K562 (cell line): ENCODE data around the gene RSBN1L. TPM values are rescaled to one million over a fixed set of nuclear protein-coding genes. Genes with fewer than 3 reads are reported as not detected.

Experiments used
- ATAC-seq: fragments of 200-7000 bp; cut with Tn5 transposase; 3 replicates; pipeline ENCODE4 v1.9.1; 2020; ENCODE audit warnings: moderate library complexity
- BruUV-seq: library from RNA; stranded (reverse); fragments of 400-500 nt; replicated peaks from 2 replicates; lab custom pipeline; 2021; lab: Mats Ljungman, UMichigan
- CTCF ChIA-PET: fragments of 300-600 bp; formaldehyde crosslinking; extraction: SDS; loops from one replicate; lab custom pipeline; 2021; ENCODE audit warnings: low intra/inter-chr PET ratio; lab: Yijun Ruan, JAX
- POLR2A ChIA-PET: fragments of 300-600, 350-650 bp; sonication (Branson Sonifier 250); formaldehyde crosslinking; extraction: SDS; loops from one replicate; lab custom pipeline; 2021; ENCODE audit warnings: antibody characterized with exemption, inconsistent platforms; lab: Yijun Ruan, JAX
- DNase-seq, 4 experiments: peaks; one replicate each; pipeline versions ENCODE4 v3.0.0 to v3.0.0-alpha.2; 2011 to 2018; ENCODE audit warnings: low spot score in 3 of 4, mixed read lengths in 3 of 4; ENCODE audit errors: extremely low read depth in 1 of 4
- FAIRE-seq: peaks from 2 replicates; lab custom pipeline; 2011; peaks lifted over from hg19 to GRCh38; lab: Jason Lieb, UNC
- H2AFZ ChIP-seq: 2 replicates; pipeline ENCODE4 v1.6.0; 2011; ENCODE audit warnings: low read depth, low read length, control low read depth, inconsistent platforms
- H3K27ac ChIP-seq: fragments of 200-600 bp; 3 replicates; pipeline ENCODE4 v1.8.0; 2011; ENCODE audit warnings: low read depth, mild to moderate bottlenecking, control low read depth, inconsistent platforms, low read length, moderate library complexity, mixed read lengths; ENCODE audit errors: extremely low read depth
- H3K27me3 ChIP-seq, 2 experiments: fragments of 300-600 bp in 1 of 2; 2 replicates in 1 of 2; 3 replicates in 1 of 2; pipeline versions ENCODE4 v1.6.0 to v1.8.0; 2011; ENCODE audit warnings: inconsistent platforms in 2 of 2, low read length in 2 of 2, mild to moderate bottlenecking in 1 of 2, mixed read lengths in 1 of 2, moderate library complexity in 1 of 2; ENCODE audit not compliant: control insufficient read depth in 2 of 2, insufficient read depth in 2 of 2
- H3K36me3 ChIP-seq: fragments of 300-600 bp; 3 replicates; pipeline ENCODE4 v1.8.0; 2011; ENCODE audit warnings: mild to moderate bottlenecking, low read length, inconsistent platforms; ENCODE audit not compliant: control insufficient read depth, insufficient read depth
- H3K4me1 ChIP-seq, 2 experiments: fragments of 200-600 bp in 1 of 2; replicated peaks in 1 of 2; 2 replicates in 1 of 2; 3 replicates in 1 of 2; pipeline versions ENCODE4 v1.5.1 to v1.8.0; 2011; ENCODE audit warnings: inconsistent platforms in 2 of 2, low read length in 2 of 2, mild to moderate bottlenecking in 1 of 2, mixed read lengths in 1 of 2, moderate library complexity in 1 of 2; ENCODE audit not compliant: control insufficient read depth in 2 of 2, insufficient read depth in 2 of 2
- H3K4me2 ChIP-seq: 2 replicates; pipeline ENCODE4 v1.6.1; 2011; ENCODE audit warnings: low read length, control low read depth, inconsistent platforms, mixed read lengths; ENCODE audit not compliant: insufficient read depth
- H3K4me3 ChIP-seq: fragments of 200-600 bp; sonication (generic), shearing (Covaris generic); 2 replicates; pipeline ENCODE4 v1.5.1; 2016; ENCODE audit warnings: control low read depth, inconsistent platforms
- H3K79me2 ChIP-seq: fragments of 200-600 bp; 3 replicates; pipeline ENCODE4 v1.8.0; 2011; ENCODE audit warnings: low read length, inconsistent platforms; ENCODE audit not compliant: control insufficient read depth, insufficient read depth
- H3K9ac ChIP-seq, 2 experiments: 2 replicates each; pipeline versions ENCODE4 v1.6.0 to v1.6.1; 2011; ENCODE audit warnings: low read depth in 2 of 2, low read length in 2 of 2, control low read depth in 1 of 2, inconsistent platforms in 1 of 2, mild to moderate bottlenecking in 1 of 2, mixed read lengths in 1 of 2; ENCODE audit not compliant: insufficient read depth in 1 of 2
- H3K9me1 ChIP-seq: one replicate; pipeline ENCODE4 v1.6.0; 2011; ENCODE audit warnings: inconsistent platforms, mild to moderate bottlenecking, low read length, moderate library complexity; ENCODE audit not compliant: control insufficient read depth, insufficient read depth
- H3K9me3 ChIP-seq: replicated peaks from 2 replicates; pipeline ENCODE4 v1.5.1; 2011; ENCODE audit warnings: low read depth, low read length, inconsistent platforms; ENCODE audit not compliant: control insufficient read depth, insufficient read depth
- H4K20me1 ChIP-seq: replicated peaks from 2 replicates; pipeline ENCODE4 v1.6.1; 2011; ENCODE audit warnings: low read length, inconsistent platforms, mixed read lengths; ENCODE audit not compliant: control insufficient read depth, insufficient read depth
- CBX5 ChIP-seq: IDR thresholded peaks from 2 replicates; pipeline ENCODE4 v1.6.1; 2014; ENCODE audit warnings: low read depth, borderline replicate concordance
- COPS2 ChIP-seq: fragments of 450-650 bp; conservative IDR thresholded peaks from 2 replicates; pipeline ENCODE4 v1.6.1; 2016; ENCODE audit warnings: mild to moderate bottlenecking, moderate library complexity
- FOXK2 ChIP-seq, 2 experiments: fragments of 450-650 bp; IDR thresholded peaks in 1 of 2; conservative IDR thresholded peaks in 1 of 2; 2 replicates each; pipeline ENCODE4 v1.6.1; 2016; ENCODE audit warnings: low read depth in 2 of 2, mild to moderate bottlenecking in 1 of 2
- FOXO4 ChIP-seq: fragments of 450-650 bp; formaldehyde crosslinking; IDR thresholded peaks from 2 replicates; pipeline ENCODE4 v1.4.0; 2020; ENCODE audit warnings: mild to moderate bottlenecking, moderate library complexity
- KLF16 ChIP-seq: IDR thresholded peaks from 2 replicates; pipeline ENCODE4 v1.6.1; 2016; ENCODE audit warnings: antibody characterized with exemption
- MYC ChIP-seq, 2 experiments: fragments of 250-450 bp in 1 of 2; sonication (Bioruptor Pico) in 1 of 2; IDR thresholded peaks; 2 replicates each; pipeline versions ENCODE4 v1.5.1 to v1.6.1; 2012 to 2021; ENCODE audit warnings: low read depth in 2 of 2, borderline replicate concordance in 1 of 2, improper control_type of control experiment in 1 of 2, low read length in 1 of 2, mild to moderate bottlenecking in 1 of 2, moderate library complexity in 1 of 2
- NFATC3 ChIP-seq: fragments of 450-650 bp; IDR thresholded peaks from 2 replicates; pipeline ENCODE4 v1.6.1; 2017; ENCODE audit warnings: mild to moderate bottlenecking
- PHTF2 ChIP-seq: fragments of 250-450 bp; sonication (Bioruptor Pico); IDR thresholded peaks from 2 replicates; pipeline ENCODE4 v1.5.0; 2021; ENCODE audit warnings: mild to moderate bottlenecking
- POLR2AphosphoS2 ChIP-seq: IDR thresholded peaks from 2 replicates; pipeline ENCODE4 v1.6.1; 2012; ENCODE audit warnings: low read length, improper control_type of control experiment
- SMARCB1 ChIP-seq: IDR thresholded peaks from 2 replicates; pipeline ENCODE4 v1.6.1; 2011; ENCODE audit warnings: improper control_type of control experiment, low read depth; ENCODE audit not compliant: insufficient read length
- SMARCC2 ChIP-seq: fragments of 450-650 bp; IDR thresholded peaks from 2 replicates; pipeline ENCODE4 v1.6.1; 2017; ENCODE audit warnings: antibody characterized with exemption, moderate library complexity, mild to moderate bottlenecking, low read depth
- TAF7 ChIP-seq: fragments of 450-650 bp; IDR thresholded peaks from 2 replicates; pipeline ENCODE4 v1.6.1; 2016; ENCODE audit warnings: missing genetic modification characterization, missing compliant biosample characterization
- ZBTB17 ChIP-seq: fragments of 450-650 bp; formaldehyde crosslinking; IDR thresholded peaks from 2 replicates; pipeline ENCODE4 v1.4.0; 2020; ENCODE audit warnings: mild to moderate bottlenecking
- ZC3H4 ChIP-seq: sonication (generic); formaldehyde crosslinking; IDR thresholded peaks from 2 replicates; pipeline ENCODE4 v1.9.0; 2021; ENCODE audit warnings: missing genetic modification reagents, borderline replicate concordance
- ZNF12 ChIP-seq: sonication (generic); formaldehyde crosslinking; IDR thresholded peaks from 2 replicates; pipeline ENCODE4 v1.4.0; 2020; ENCODE audit warnings: mild to moderate bottlenecking, missing genetic modification reagents
- ZNF232 ChIP-seq: sonication (generic); formaldehyde crosslinking; IDR thresholded peaks from 2 replicates; pipeline ENCODE4 v1.8.0; 2022; ENCODE audit warnings: mild to moderate bottlenecking, missing genetic modification reagents
- ZNF436 ChIP-seq: fragments of 250-450, 450-650 bp; sonication (Bioruptor Pico); formaldehyde crosslinking; IDR thresholded peaks from 2 replicates; pipeline ENCODE4 v1.7.0; 2020; ENCODE audit warnings: mild to moderate bottlenecking
- ZNF444 ChIP-seq: fragments of 250-450 bp; sonication (Bioruptor Pico); IDR thresholded peaks from 2 replicates; pipeline ENCODE4 v1.4.0; 2020; ENCODE audit warnings: mild to moderate bottlenecking, moderate library complexity
- ZNF76 ChIP-seq: fragments of 250-450 bp; sonication (Bioruptor Pico); IDR thresholded peaks from 2 replicates; pipeline ENCODE4 v1.4.0; 2020; ENCODE audit warnings: mild to moderate bottlenecking, moderate library complexity, borderline replicate concordance
- WGBS: fragments of 100-300 bp; shearing (Covaris generic); methylation state at CpG from one replicate; pipeline ENCODE4 v1.1.6; 2016; ENCODE audit warnings: low coverage, mixed read lengths; ENCODE audit not compliant: insufficient coverage; ENCODE audit errors: missing lambda C conversion rate; 5-methylcytosine and 5-hydroxymethylcytosine counted together
- in situ Hi-C: fragments of 300-500 bp; cut with MboI; formaldehyde crosslinking; loops from 4 replicates; pipeline ENCODE4 v1.15.0; 2018; ENCODE audit warnings: inconsistent platforms, mixed read lengths
- intact Hi-C: fragments of 100-400 bp; cut with micrococcal nuclease; formaldehyde crosslinking; loops from 2 replicates; pipeline ENCODE4 v1.14.2; 2022
- polyA plus RNA-seq, 8 experiments: library from polyadenylated mRNA; depleted of rRNA in 4 of 8; stranded (reverse) in 5 of 8; unstranded in 3 of 8; fragments of >200 nt; fragmentation: Nextera tagmentation in 2 of 8; fragmentation: Illumina TruSeq in 1 of 8; extraction: Ambion mirVana in 2 of 8; extraction: Trizol in 1 of 8; gene quantifications; 2 replicates each; pipeline versions ENCODE4 v1.2.1 to v1.2.3, GENCODE V29; 2011 to 2014; ENCODE audit warnings: inconsistent platforms in 1 of 8, missing spikeins in 1 of 8
- total RNA-seq, 7 experiments: library from RNA; depleted of rRNA in 6 of 7; stranded (reverse); fragments of >200 nt in 6 of 7; fragmentation: Illumina TruSeq in 2 of 7; extraction: Trizol in 2 of 7; gene quantifications; 2 replicates each; pipeline versions ENCODE4 v1.2.1 to v1.2.3, GENCODE V29; 2011 to 2021; ENCODE audit warnings: low replicate concordance in 1 of 7
- TF ChIP-seq, protein P1 (sequence below): fragments of 450-650 bp; formaldehyde crosslinking; IDR thresholded peaks from 2 replicates; pipeline ENCODE4 v1.4.0; 2020; ENCODE audit warnings: mild to moderate bottlenecking, moderate library complexity

RSBN1L gene
- total and polyA plus RNA-seq, 9 of the 15 experiments (the other 6 are each of a cell fraction or from before 2014, with no cell fraction given): 6.2 to 35.2 (median 20.1) TPM

DNA sequence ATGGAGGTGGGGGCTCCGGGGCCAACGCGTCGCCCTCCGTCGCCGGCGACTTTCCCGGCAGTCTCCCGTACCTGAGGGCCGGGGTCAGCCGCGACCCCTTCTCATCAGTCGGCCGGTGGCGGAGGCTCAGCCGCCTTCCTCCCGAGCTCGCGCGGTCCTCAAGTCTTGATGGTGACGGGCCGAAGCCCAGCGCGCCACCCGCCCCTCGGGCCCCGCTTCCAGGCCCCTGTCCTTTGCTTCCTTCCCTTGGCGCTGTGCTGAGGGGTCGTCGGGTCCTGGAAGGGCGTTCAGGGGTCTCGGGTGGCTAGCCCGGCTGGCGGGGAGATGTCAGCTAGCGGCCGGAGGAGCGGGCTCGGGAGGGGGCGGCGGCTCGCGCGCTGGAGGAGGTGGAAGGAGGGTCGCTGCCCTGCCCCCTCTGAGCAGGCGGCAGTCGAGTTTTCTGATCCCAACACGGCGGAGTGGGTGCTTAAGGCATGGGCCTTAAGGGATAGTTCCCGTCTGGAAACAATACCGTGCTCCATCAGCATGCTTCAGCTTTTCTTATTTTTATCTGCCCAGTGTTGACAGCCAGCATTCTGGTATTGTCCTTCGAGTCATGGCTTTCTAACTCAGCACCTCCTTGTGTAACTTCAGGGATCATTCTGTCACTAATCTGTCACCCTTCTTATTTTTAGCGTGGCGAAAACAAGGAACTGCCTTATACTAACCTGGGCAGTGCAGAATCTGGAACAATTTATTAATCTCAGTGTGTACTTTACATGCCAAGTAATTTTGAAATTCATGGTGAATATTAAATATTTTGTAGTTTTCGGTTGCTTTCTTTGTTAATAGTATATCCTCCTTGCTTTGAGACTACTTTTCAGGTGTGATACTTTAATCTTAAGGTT lies 103.1 kb downstream of the RSBN1L start:
- peaks cover 29% of the 10 kb centered on the region for H3K36me3 ChIP-seq
- no peaks in the 10 kb centered on the region for H3K9me1 ChIP-seq
- H3K27me3 ChIP-seq: no peaks in the 10 kb centered on the region
- CTCF ChIA-PET: no interaction called here
- no TSS peak for BruUV-seq
- peak overlapping the region; percentile 92 for H3K4me2 ChIP-seq
- intact Hi-C loops (loop anchor here (1.0 to 10.0 kb wide), 4 partner anchors 34 to 215 kb away; no protein-coding TSS in a partner anchor), in situ Hi-C loops (no loop called here)
- ATAC-seq: peak; percentile 35
- DNase-seq: peak; percentile 45 to 75 (median 46)
- H3K4me1 ChIP-seq: peaks cover 16 to 25% of the 10 kb centered on the region in 2 experiments; a peak in 4 of 5 replicates
- WGBS: under 1% methylated on average over 47 of the region's 55 CpGs
- H3K9ac ChIP-seq: peak overlapping the region; percentile 87 to 93
- H4K20me1 ChIP-seq: no peaks in the 10 kb centered on the region
- H2AFZ ChIP-seq: peak overlapping the region; percentile 83
- POLR2A ChIA-PET: interaction anchor here (0.6 to 1.5 kb wide), 11 partner anchors 11 to 1611 kb away, joined by 3 to 7 read pairs (median 4); no protein-coding TSS in a partner anchor
- no peaks in the 10 kb centered on the region for H3K9me3 ChIP-seq
- H3K27ac ChIP-seq: peak overlapping the region; percentile 86
- H3K4me3 ChIP-seq: peak overlapping the region; percentile 75
- peak; percentile 74 for FAIRE-seq
- H3K79me2 ChIP-seq: peaks cover 96% of the 10 kb centered on the region
- TF ChIP-seq CBX5: 0 out of 2 replicates have a peak, but pooled peaks have one; percentile 32
- no peak for TF ChIP-seq SMARCB1
- no peak for TF ChIP-seq PHTF2 (CRISPR knock-in tag)
- peak; percentile 47 for TF ChIP-seq MYC (IDR thresholded peaks at IDR 0.05; ENCODE audit: low read depth, low read length)
- no peak for TF ChIP-seq MYC (CRISPR knock-in tag; IDR thresholded peaks at IDR 0.05; ENCODE audit: borderline replicate concordance, low read depth)
- peak; percentile 67; the same call in 1 of the 2 replicates for TF ChIP-seq ZNF232
- no peak for TF ChIP-seq ZNF12 (CRISPR knock-in tag)
- TF ChIP-seq ZC3H4 (CRISPR knock-in tag): peak; percentile 65; the same call in 1 of the 2 replicates
- no peak for TF ChIP-seq TAF7
- no peak for TF ChIP-seq KLF16
- 0 out of 2 replicates have a peak, but pooled peaks have one; percentile 12 for TF ChIP-seq ZBTB17 (CRISPR knock-in tag)
- no peak for TF ChIP-seq COPS2
- TF ChIP-seq POLR2AphosphoS2: no peak
- 0 out of 2 replicates have a peak, but pooled peaks have one; percentile 46 for TF ChIP-seq SMARCC2
- TF ChIP-seq ZNF76: no peak
- 0 out of 2 replicates have a peak, but pooled peaks have one; percentile 22 for TF ChIP-seq FOXO4 (CRISPR knock-in tag)
- TF ChIP-seq FOXK2 (conservative IDR thresholded peaks at IDR 0.05 in 1 of 2, IDR thresholded peaks at IDR 0.05 in 1 of 2; ENCODE audit: low read depth in 2 of 2): peak; percentile 73 to 76; a peak in 2 of 4 replicates
- TF ChIP-seq, protein P1, sequence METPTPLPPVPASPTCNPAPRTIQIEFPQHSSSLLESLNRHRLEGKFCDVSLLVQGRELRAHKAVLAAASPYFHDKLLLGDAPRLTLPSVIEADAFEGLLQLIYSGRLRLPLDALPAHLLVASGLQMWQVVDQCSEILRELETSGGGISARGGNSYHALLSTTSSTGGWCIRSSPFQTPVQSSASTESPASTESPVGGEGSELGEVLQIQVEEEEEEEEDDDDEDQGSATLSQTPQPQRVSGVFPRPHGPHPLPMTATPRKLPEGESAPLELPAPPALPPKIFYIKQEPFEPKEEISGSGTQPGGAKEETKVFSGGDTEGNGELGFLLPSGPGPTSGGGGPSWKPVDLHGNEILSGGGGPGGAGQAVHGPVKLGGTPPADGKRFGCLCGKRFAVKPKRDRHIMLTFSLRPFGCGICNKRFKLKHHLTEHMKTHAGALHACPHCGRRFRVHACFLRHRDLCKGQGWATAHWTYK: 0 out of 2 replicates have a peak, but pooled peaks have one; percentile 8
- no peak for TF ChIP-seq ZNF436 (CRISPR knock-in tag)
- no peak for TF ChIP-seq ZNF444 (CRISPR knock-in tag)
- TF ChIP-seq NFATC3: peak; percentile 84; the same call in 1 of the 2 replicates
